Mucosa of gallbladder (tissue), 1 donor: ENCODE data around the gene ARHGEF39. TPM values are rescaled to one million over a fixed set of nuclear protein-coding genes. Genes with fewer than 3 reads are reported as not detected.
A peak's percentile ranks its signal among the peaks of the same experiment; 100 is the strongest.

Source experiments
- DNase-seq: peaks from one replicate; pipeline ENCODE4 v3.0.0-alpha.2; 2020; ENCODE audit warnings: low spot score
- total RNA-seq: library from RNA; stranded (reverse); gene quantifications from one replicate; pipeline ENCODE4 v1.2.1, GENCODE V29; 2021
- donor health status: DM: no; HTN: no; CAD: no.

Gene ARHGEF39
- total RNA-seq, 1 donor from 2014 or later = 6.4 TPM

- DNase-seq = no peak
Measured at GRCh38 chr9:35691334-35691650, 26.3 kb upstream of the ARHGEF39 start.

GRCh38 chr9:35690614-35691333 lies 25.8 kb upstream of the ARHGEF39 start:
- peak; percentile 76 for DNase-seq

- DNase-seq = no peak
Measured at GRCh38 chr9:35690294-35690613, 25.3 kb upstream of the ARHGEF39 start.

GRCh38 chr9:35689542-35690293 lies 24.7 kb upstream of the ARHGEF39 start, which contains the start of gene TPM2:
Gene TPM2 (minus strand): TSS chr9:35689925. CDS start chr9:35689817, 108 bp downstream.
- peak; percentile 72 for DNase-seq

- no peak for DNase-seq
Measured at GRCh38 chr9:35688558-35689541, 23.9 kb upstream of the ARHGEF39 start.

GRCh38 chr9:35687972-35688557 lies 23.1 kb upstream of the ARHGEF39 start:
- DNase-seq = no peak

GRCh38 chr9:35687306-35687705 lies 22.3 kb upstream of the ARHGEF39 start:
- no peak for DNase-seq

GRCh38 chr9:35686222-35687203 lies 21.5 kb upstream of the ARHGEF39 start:
- DNase-seq = no peak

- DNase-seq = no peak
Measured at GRCh38 chr9:35685506-35685905, 20.5 kb upstream of the ARHGEF39 start.

- no peak for DNase-seq
Measured at GRCh38 chr9:35684921-35685320, 19.9 kb upstream of the ARHGEF39 start.

- no peak for DNase-seq
Measured at GRCh38 chr9:35683323-35683722, 18.3 kb upstream of the ARHGEF39 start.

- no peak for DNase-seq
Measured at GRCh38 chr9:35682520-35683315, 17.7 kb upstream of the ARHGEF39 start.

- DNase-seq = no peak
Measured at GRCh38 chr9:35682051-35682450, 17.1 kb upstream of the ARHGEF39 start.

GRCh38 chr9:35681341-35682002 lies 16.5 kb upstream of the ARHGEF39 start:
- DNase-seq = no peak

- no peak for DNase-seq
Measured at GRCh38 chr9:35680331-35681105, 15.5 kb upstream of the ARHGEF39 start.

- DNase-seq = no peak
Measured at GRCh38 chr9:35679766-35680330, 14.9 kb upstream of the ARHGEF39 start.

- no peak for DNase-seq
Measured at GRCh38 chr9:35679091-35679490, 14.1 kb upstream of the ARHGEF39 start.
